Sigmoid colon (tissue), 7 donors: ENCODE data around the gene NCCRP1. TPM values are rescaled to one million over a fixed set of nuclear protein-coding genes. Genes with fewer than 3 reads are reported as not detected.

ENCODE experiments used
- DNase-seq: peaks from one replicate; pipeline ENCODE4 v3.0.0-alpha.2; 2019
- H3K27ac ChIP-seq, 4 donors: fragments of 200-600 bp; sonication (generic); one replicate each; pipeline ENCODE4 v1.5.1; 2016 to 2019; ENCODE audit warnings: mild to moderate bottlenecking in 1 of 4
- H3K27me3 ChIP-seq, 3 donors: fragments of 200-600 bp; sonication (generic); one replicate each; pipeline ENCODE4 v1.5.1; 2019; ENCODE audit warnings: mild to moderate bottlenecking in 1 of 3
- H3K36me3 ChIP-seq, 4 donors: fragments of 200-600 bp; sonication (generic); one replicate each; pipeline ENCODE4 v1.5.1; 2016 to 2019
- H3K4me1 ChIP-seq, 4 donors: fragments of 200-600 bp; sonication (generic); one replicate each; pipeline ENCODE4 v1.5.1; 2017 to 2019
- H3K4me3 ChIP-seq, 4 donors: fragments of 200-600 bp; sonication (generic); one replicate each; pipeline ENCODE4 v1.5.1; 2017 to 2019; ENCODE audit warnings: mild to moderate bottlenecking in 2 of 4, moderate library complexity in 1 of 4
- H3K9me3 ChIP-seq, 4 donors: fragments of 200-600 bp in 3 of 4; sonication (generic) in 3 of 4; one replicate each; pipeline versions ENCODE4 v1.5.1 to v1.6.1; 2013 to 2019
- EP300 ChIP-seq, 4 donors: sonication (generic); formaldehyde crosslinking; IDR thresholded peaks; one replicate each; pipeline ENCODE4 v1.6.1; 2017; ENCODE audit warnings: antibody characterized with exemption in 4 of 4
- POLR2A ChIP-seq, 2 donors: fragments of 450-650 bp; IDR thresholded peaks; one replicate each; pipeline ENCODE4 v1.6.1; 2016; ENCODE audit warnings: antibody characterized with exemption in 2 of 2, mild to moderate bottlenecking in 2 of 2, moderate library complexity in 2 of 2
- POLR2AphosphoS5 ChIP-seq, 4 donors: sonication (generic); formaldehyde crosslinking; IDR thresholded peaks; one replicate each; pipeline ENCODE4 v1.6.1; 2017; ENCODE audit warnings: antibody characterized with exemption in 4 of 4
- WGBS, 2 donors: extraction: QIAGEN DNeasy Blood & Tissue Kit; methylation state at CpG; one replicate each; pipeline ENCODE4 v1.1.7; 2013; 5-methylcytosine and 5-hydroxymethylcytosine counted together
- intact Hi-C: fragments of 100-400 bp; cut with DNase I; formaldehyde crosslinking; loops from one replicate; pipeline ENCODE4 v1.15.1; 2023
- polyA plus RNA-seq, 3 donors: library from polyadenylated mRNA; stranded (reverse); fragments of 200-250 nt; gene quantifications; one replicate each; pipeline ENCODE4 v1.2.3, GENCODE V29; 2013
- total RNA-seq, 4 donors: library from RNA; depleted of rRNA; stranded (reverse); fragments of >200 nt; gene quantifications; one replicate each; pipeline ENCODE4 v1.1.0, GENCODE V29; 2016
- TF ChIP-seq, protein P1 (sequence below), 4 experiments: fragments of 450-650 bp in 3 of 4; fragments of 200-600 bp in 1 of 4; IDR thresholded peaks; one replicate each; pipeline ENCODE4 v1.5.1; 2016 to 2019; ENCODE audit warnings: antibody characterized with exemption in 4 of 4, mild to moderate bottlenecking in 3 of 4, moderate library complexity in 2 of 4
- donor health status: healthy with polysubstance abuse.
- donor health status: Bipolar disorder and iron deficiency.
- donor health status: healthy.

The NCCRP1 gene
- total and polyA plus RNA-seq, 7 donors: 0.41 to 0.60 (median 0.52) TPM; not detected in 4

- TF ChIP-seq POLR2A (IDR thresholded peaks at IDR 0.05) (no peak), EP300 (IDR thresholded peaks at IDR 0.05) (no peak), POLR2AphosphoS5 (IDR thresholded peaks at IDR 0.05) (no peak)
- TF ChIP-seq, protein P1, sequence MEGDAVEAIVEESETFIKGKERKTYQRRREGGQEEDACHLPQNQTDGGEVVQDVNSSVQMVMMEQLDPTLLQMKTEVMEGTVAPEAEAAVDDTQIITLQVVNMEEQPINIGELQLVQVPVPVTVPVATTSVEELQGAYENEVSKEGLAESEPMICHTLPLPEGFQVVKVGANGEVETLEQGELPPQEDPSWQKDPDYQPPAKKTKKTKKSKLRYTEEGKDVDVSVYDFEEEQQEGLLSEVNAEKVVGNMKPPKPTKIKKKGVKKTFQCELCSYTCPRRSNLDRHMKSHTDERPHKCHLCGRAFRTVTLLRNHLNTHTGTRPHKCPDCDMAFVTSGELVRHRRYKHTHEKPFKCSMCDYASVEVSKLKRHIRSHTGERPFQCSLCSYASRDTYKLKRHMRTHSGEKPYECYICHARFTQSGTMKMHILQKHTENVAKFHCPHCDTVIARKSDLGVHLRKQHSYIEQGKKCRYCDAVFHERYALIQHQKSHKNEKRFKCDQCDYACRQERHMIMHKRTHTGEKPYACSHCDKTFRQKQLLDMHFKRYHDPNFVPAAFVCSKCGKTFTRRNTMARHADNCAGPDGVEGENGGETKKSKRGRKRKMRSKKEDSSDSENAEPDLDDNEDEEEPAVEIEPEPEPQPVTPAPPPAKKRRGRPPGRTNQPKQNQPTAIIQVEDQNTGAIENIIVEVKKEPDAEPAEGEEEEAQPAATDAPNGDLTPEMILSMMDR (IDR thresholded peaks at IDR 0.05): no peak
- intact Hi-C loops: no loop called here
- H3K4me1 ChIP-seq: peaks cover 0 to 6% (median 6%) of the 10 kb centered on the region in 4 donors
- no peaks in the 10 kb centered on the region for H3K9me3 ChIP-seq
- H3K36me3 ChIP-seq: no peaks in the 10 kb centered on the region
- H3K27ac ChIP-seq: no peak overlapping the region
- H3K4me3 ChIP-seq: no peak overlapping the region
- no peak for DNase-seq
- WGBS, 2 donors: 59 to 75% methylated on average over 3 of the region's 3 CpGs
- peaks cover 35 to 93% (median 81%) of the 10 kb centered on the region in 3 donors for H3K27me3 ChIP-seq
These were observed 4.0 kb downstream of the NCCRP1 start for GRCh38 chr19:39200803-39201115.

- Histone ChIP-seq H3K4me3 (no peak overlapping the region), H3K9me3 (no peaks in the 10 kb centered on the region), H3K27me3 (peaks cover 23 to 73% (median 61%) of the 10 kb centered on the region in 3 donors), H3K4me1 (no peaks in the 10 kb centered on the region), H3K36me3 (no peaks in the 10 kb centered on the region), H3K27ac (no peak overlapping the region)
- intact Hi-C loops: no loop called here
- 92 to 97% methylated on average over 1 of the region's 1 CpG for WGBS, 2 donors
- no peak for DNase-seq
- TF ChIP-seq, protein P1 (IDR thresholded peaks at IDR 0.05): no peak
- TF ChIP-seq EP300 (IDR thresholded peaks at IDR 0.05): no peak
- TF ChIP-seq POLR2A (IDR thresholded peaks at IDR 0.05): no peak
- no peak for TF ChIP-seq POLR2AphosphoS5 (IDR thresholded peaks at IDR 0.05)
These were observed 6.2 kb downstream of the NCCRP1 start for GRCh38 chr19:39202998-39203355.

- no peak for TF ChIP-seq POLR2AphosphoS5 (IDR thresholded peaks at IDR 0.05)
- TF ChIP-seq POLR2A (IDR thresholded peaks at IDR 0.05): no peak
- TF ChIP-seq, protein P1 (IDR thresholded peaks at IDR 0.05): no peak
- TF ChIP-seq EP300 (IDR thresholded peaks at IDR 0.05): no peak
- no peak within 1 kb of the TSS for H3K4me3 ChIP-seq
- intact Hi-C loops: no loop called here
- no peak within 1 kb of the TSS for H3K27ac ChIP-seq
- no peak for DNase-seq
- peaks cover 17 to 71% (median 56%) of the 10 kb centered on the region in 3 donors for H3K27me3 ChIP-seq
- no peaks in the 10 kb centered on the region for H3K4me1 ChIP-seq
- no peaks in the 10 kb centered on the region for H3K36me3 ChIP-seq
- WGBS, 2 donors: 24% methylated on average over 57 of the region's 57 CpGs
- no peaks in the 10 kb centered on the region for H3K9me3 ChIP-seq
These were observed 6.9 kb downstream of the NCCRP1 start, which contains the start of gene SYCN for GRCh38 chr19:39203372-39204341. SYCN (minus strand) TSS chr19:39204263; CDS start chr19:39204254, 9 bp downstream.

GRCh38 chr19:39205449-39205764, 8.6 kb downstream of the NCCRP1 start:
- H3K27me3 ChIP-seq: peaks cover 16 to 54% (median 41%) of the 10 kb centered on the region in 3 donors
- 82 to 87% methylated on average over 3 of the region's 3 CpGs for WGBS, 2 donors

More at GRCh38 chr19:39205449-39205764, 8.6 kb downstream of the NCCRP1 start:
- H3K4me3 ChIP-seq: no peak overlapping the region
- no peak overlapping the region for H3K27ac ChIP-seq
- DNase-seq: no peak
- H3K9me3 ChIP-seq: no peaks in the 10 kb centered on the region
- no peaks in the 10 kb centered on the region for H3K4me1 ChIP-seq
- intact Hi-C loops: no loop called here
- TF ChIP-seq POLR2A (IDR thresholded peaks at IDR 0.05) (no peak), EP300 (IDR thresholded peaks at IDR 0.05) (no peak), POLR2AphosphoS5 (IDR thresholded peaks at IDR 0.05) (no peak)
- TF ChIP-seq, protein P1 (IDR thresholded peaks at IDR 0.05): no peak
- H3K36me3 ChIP-seq: no peaks in the 10 kb centered on the region
